GM23338 (cell line): ENCODE data around the gene MATK. TPM values are rescaled to one million over a fixed set of nuclear protein-coding genes. Genes with fewer than 3 reads are reported as not detected.
A peak's percentile ranks its signal among the peaks of the same experiment; 100 is the strongest.

Source experiments
- ATAC-seq: fragments of 200-7000 bp; cut with Tn5 transposase; 3 replicates; pipeline ENCODE4 v1.9.1; 2020
- DNase-seq: peaks from one replicate; pipeline ENCODE4 v3.0.0-alpha.2; 2015; ENCODE audit warnings: low spot score
- H2AFZ ChIP-seq: fragments of 200-600 bp; sonication (generic); 2 replicates; pipeline ENCODE4 v1.8.0; 2016; ENCODE audit warnings: antibody characterized with exemption, mild to moderate bottlenecking, moderate library complexity
- H3F3A ChIP-seq: fragments of 200-600 bp; sonication (generic); replicated peaks from 2 replicates; pipeline ENCODE4 v1.8.0; 2017; ENCODE audit warnings: antibody characterized with exemption, mixed run types, low read depth
- H3K27ac ChIP-seq: fragments of 200-600 bp; sonication (generic); 2 replicates; pipeline ENCODE4 v1.6.1; 2016; ENCODE audit warnings: low read depth
- H3K27me3 ChIP-seq: fragments of 200-600 bp; sonication (generic); 2 replicates; pipeline ENCODE4 v1.8.0; 2016; ENCODE audit warnings: mild to moderate bottlenecking, mixed run types, moderate library complexity; ENCODE audit not compliant: insufficient read depth
- H3K36me3 ChIP-seq: fragments of 200-600 bp; sonication (generic); 2 replicates; pipeline ENCODE4 v1.8.0; 2016; ENCODE audit warnings: mild to moderate bottlenecking; ENCODE audit not compliant: insufficient read depth
- H3K4me1 ChIP-seq: fragments of 200-600 bp; sonication (generic); 2 replicates; pipeline ENCODE4 v1.8.0; 2016; ENCODE audit warnings: mild to moderate bottlenecking, moderate library complexity; ENCODE audit not compliant: insufficient read depth
- H3K4me2 ChIP-seq: fragments of 200-600 bp; sonication (generic); 2 replicates; pipeline ENCODE4 v1.7.1; 2017; ENCODE audit warnings: mixed run types
- H3K4me3 ChIP-seq: fragments of 200-600 bp; sonication (generic); 2 replicates; pipeline ENCODE4 v1.6.1; 2016; ENCODE audit warnings: mixed run types
- H3K79me2 ChIP-seq: fragments of 200-600 bp; sonication (generic); replicated peaks from 2 replicates; pipeline ENCODE4 v1.8.0; 2017; ENCODE audit warnings: mild to moderate bottlenecking; ENCODE audit not compliant: insufficient read depth
- H3K9me2 ChIP-seq: fragments of 200-600 bp; sonication (generic); 2 replicates; pipeline ENCODE4 v1.8.0; 2017; ENCODE audit not compliant: insufficient read depth
- H4K20me1 ChIP-seq: fragments of 200-600 bp; sonication (generic); replicated peaks from 2 replicates; pipeline ENCODE4 v1.8.0; 2017; ENCODE audit warnings: mild to moderate bottlenecking; ENCODE audit not compliant: insufficient read depth
- H3K27ac Mint-ChIP-seq: 2 replicates; pipeline ENCODE4 v1.8.0; 2020; ENCODE audit warnings: inconsistent platforms, mild to moderate bottlenecking, moderate library complexity, mixed read lengths
- H3K27me3 Mint-ChIP-seq: 3 replicates; pipeline ENCODE4 v1.8.0; 2022; ENCODE audit warnings: low read depth, mild to moderate bottlenecking, moderate library complexity, mixed read lengths, inconsistent platforms; ENCODE audit not compliant: insufficient read depth, poor library complexity
- H3K36me3 Mint-ChIP-seq: 3 replicates; pipeline ENCODE4 v1.8.0; 2021; ENCODE audit warnings: low read depth, mild to moderate bottlenecking, inconsistent platforms, moderate library complexity, mixed read lengths
- H3K4me1 Mint-ChIP-seq: 3 replicates; pipeline ENCODE4 v1.8.0; 2020; ENCODE audit warnings: mild to moderate bottlenecking, inconsistent platforms, mixed read lengths
- H3K4me3 Mint-ChIP-seq: 3 replicates; pipeline ENCODE4 v1.8.0; 2021; ENCODE audit warnings: moderate library complexity, mild to moderate bottlenecking, inconsistent platforms, mixed read lengths
- H3K9me3 Mint-ChIP-seq: 3 replicates; pipeline ENCODE4 v1.8.0; 2020; ENCODE audit warnings: moderate library complexity, mild to moderate bottlenecking, inconsistent platforms, mixed read lengths
- CREB1 ChIP-seq: fragments of 250-450 bp; sonication (Bioruptor Pico); IDR thresholded peaks from 2 replicates; pipeline ENCODE4 v1.5.0; 2020; ENCODE audit warnings: low read depth, mild to moderate bottlenecking, moderate library complexity
- CTCF ChIP-seq, 2 experiments: fragments of 200-600 bp in 1 of 2; sonication (generic) in 1 of 2; conservative IDR thresholded peaks; 2 replicates each; pipeline versions ENCODE4 v1.5.1 to v1.6.1; 2016 to 2017; ENCODE audit warnings: antibody characterized with exemption in 2 of 2, low read depth in 2 of 2, mild to moderate bottlenecking in 2 of 2, moderate library complexity in 1 of 2
- EZH2 ChIP-seq: fragments of 200-600 bp; sonication (generic); IDR thresholded peaks from one replicate; pipeline ENCODE4 v1.8.0; 2017; ENCODE audit warnings: antibody characterized with exemption, mild to moderate bottlenecking, low read depth; ENCODE audit not compliant: unreplicated experiment
- EZH2phosphoT487 ChIP-seq: fragments of 200-600 bp; sonication (generic); IDR thresholded peaks from one replicate; pipeline ENCODE4 v1.8.1; 2018; ENCODE audit warnings: antibody characterized with exemption; ENCODE audit not compliant: unreplicated experiment
- JUNB ChIP-seq: IDR thresholded peaks from one replicate; pipeline ENCODE4 v1.6.1; 2016; ENCODE audit warnings: antibody characterized with exemption; ENCODE audit not compliant: unreplicated experiment
- POLR2AphosphoS5 ChIP-seq: IDR thresholded peaks from 2 replicates; pipeline ENCODE4 v1.6.1; 2016; ENCODE audit warnings: antibody characterized with exemption, low read depth
- ZNF462 ChIP-seq: fragments of 250-450 bp; sonication (Bioruptor Pico); IDR thresholded peaks from 2 replicates; pipeline ENCODE4 v1.5.0; 2020; ENCODE audit warnings: mild to moderate bottlenecking, moderate library complexity
- polyA plus RNA-seq: library from polyadenylated mRNA; unstranded; fragments of >200 nt; fragmentation: Nextera tagmentation; extraction: Ambion mirVana; gene quantifications from 2 replicates; pipeline ENCODE4 v1.2.1, GENCODE V29; 2016
- total RNA-seq: library from RNA; depleted of rRNA; stranded (reverse); fragments of >200 nt; shearing (Covaris generic); gene quantifications from 2 replicates; pipeline ENCODE4 v1.2.3, GENCODE V29; 2014

MATK gene
- total and polyA plus RNA-seq, 2 experiments from 2014 or later: 13.4 to 21.4 TPM

GRCh38 chr19:3745363-3746045, 40.7 kb downstream of the MATK start (continued):
- no peak for TF ChIP-seq ZNF462

- Histone ChIP-seq H3K4me2 (no peak overlapping the region), H3K36me3 (no peaks in the 10 kb centered on the region), H2AFZ (0 out of 2 replicates have a peak overlapping the region, but pooled peaks have one; percentile 58), H3K27me3 (no peaks in the 10 kb centered on the region), H3F3A (no peaks in the 10 kb centered on the region), H3K4me3 (no peak overlapping the region), H3K79me2 (no peaks in the 10 kb centered on the region), H3K9me2 (no peaks in the 10 kb centered on the region), H3K4me1 (no peaks in the 10 kb centered on the region), H4K20me1 (no peaks in the 10 kb centered on the region), H3K27ac (no peak overlapping the region)
- Mint-ChIP-seq H3K27ac (no peak overlapping the region), H3K36me3 (no peaks in the 10 kb centered on the region), H3K4me3 (no peak overlapping the region), H3K4me1 (no peaks in the 10 kb centered on the region), H3K9me3 (no peaks in the 10 kb centered on the region), H3K27me3 (peaks cover 4% of the 10 kb centered on the region)
- ATAC-seq (peak; percentile 66; the same call in 2 of the 3 replicates), DNase-seq (peak; percentile 44)
- TF ChIP-seq POLR2AphosphoS5 (no peak), JUNB (no peak), ZNF462 (no peak), EZH2phosphoT487 (no peak), CREB1 (no peak), EZH2 (no peak), CTCF (conservative IDR thresholded peaks at IDR 0.05; ENCODE audit: low read depth in 2 of 2) (no peak)
Measured at GRCh38 chr19:3743486-3743885, 42.7 kb downstream of the MATK start.
